Endodermal cell (in vitro differentiated cells): Measurements from ENCODE around the gene TPSB2. TPM values are rescaled to one million over a fixed set of nuclear protein-coding genes. Genes with fewer than 3 reads are reported as not detected.
A peak's percentile ranks its signal among the peaks of the same experiment; 100 is the strongest.

ENCODE experiments used
- DNase-seq: peaks from one replicate; pipeline ENCODE4 v3.0.0-alpha.2; 2017
- H3K27ac ChIP-seq: 2 replicates; pipeline ENCODE4 v1.5.1; 2013; ENCODE audit warnings: mild to moderate bottlenecking, low read depth, low read length, moderate library complexity
- H3K27me3 ChIP-seq: 2 replicates; pipeline ENCODE4 v1.6.1; 2013; ENCODE audit warnings: mild to moderate bottlenecking, low read length, moderate library complexity; ENCODE audit not compliant: insufficient read depth, control insufficient read depth, poor library complexity, severe bottlenecking
- H3K36me3 ChIP-seq: 2 replicates; pipeline ENCODE4 v1.7.0; 2013; ENCODE audit warnings: mild to moderate bottlenecking, low read length, moderate library complexity; ENCODE audit not compliant: control insufficient read depth, insufficient read depth
- H3K4me1 ChIP-seq: one replicate; pipeline ENCODE4 v1.7.0; 2013; ENCODE audit warnings: low read length; ENCODE audit not compliant: control insufficient read depth, insufficient read depth
- H3K4me3 ChIP-seq: 2 replicates; pipeline ENCODE4 v1.5.1; 2013; ENCODE audit warnings: mild to moderate bottlenecking, low read length, moderate library complexity
- H3K9ac ChIP-seq: 2 replicates; pipeline ENCODE4 v1.6.1; 2013; ENCODE audit warnings: mild to moderate bottlenecking, low read length, moderate library complexity; ENCODE audit not compliant: poor library complexity, severe bottlenecking; ENCODE audit errors: extremely low read depth
- H3K9me3 ChIP-seq: 2 replicates; pipeline ENCODE4 v1.6.1; 2013; ENCODE audit warnings: mild to moderate bottlenecking, low read length, moderate library complexity; ENCODE audit not compliant: control insufficient read depth
- H3K27ac Mint-ChIP-seq: 2 replicates; pipeline ENCODE4 v1.8.0; 2020; ENCODE audit warnings: mixed read lengths
- H3K27me3 Mint-ChIP-seq: 2 replicates; pipeline ENCODE4 v1.8.0; 2021; ENCODE audit warnings: mild to moderate bottlenecking, mixed read lengths; ENCODE audit not compliant: insufficient read depth
- H3K36me3 Mint-ChIP-seq: 2 replicates; pipeline ENCODE4 v1.8.0; 2020; ENCODE audit warnings: low read depth, mixed read lengths
- H3K4me1 Mint-ChIP-seq: 2 replicates; pipeline ENCODE4 v1.8.0; 2020; ENCODE audit warnings: mixed read lengths
- H3K4me3 Mint-ChIP-seq: 2 replicates; pipeline ENCODE4 v1.8.0; 2020; ENCODE audit warnings: mild to moderate bottlenecking, moderate library complexity, mixed read lengths
- H3K9me3 Mint-ChIP-seq: 2 replicates; pipeline ENCODE4 v1.8.0; 2020; ENCODE audit warnings: mild to moderate bottlenecking, mixed read lengths
- CTCF ChIP-seq: fragments of 200-600 bp; sonication (generic); conservative IDR thresholded peaks from 2 replicates; pipeline ENCODE4 v1.5.0; 2021; ENCODE audit warnings: antibody characterized with exemption, mild to moderate bottlenecking
- WGBS, 2 experiments: methylation state at CpG; one replicate each; pipeline versions ENCODE4 v1.1.5 to v1.1.7; 2013; ENCODE audit warnings: missing lambda C conversion rate in 2 of 2, mixed read lengths in 1 of 2; ENCODE audit not compliant: insufficient coverage in 1 of 2, insufficient read length in 1 of 2; 5-methylcytosine and 5-hydroxymethylcytosine counted together
- total RNA-seq, 2 donors: library from RNA; stranded (reverse); fragmentation: NEBNext Ultra II Directional in 1 of 2; extraction: Animal tissue kit (Norgen Biotek cat#: 25700) in 1 of 2; gene quantifications; 2 replicates in 1 of 2; 3 replicates in 1 of 2; pipeline ENCODE4 v1.2.1, GENCODE V29; 2021

TPSB2 gene
- total RNA-seq, 2 donors from 2014 or later: not detected

DNA sequence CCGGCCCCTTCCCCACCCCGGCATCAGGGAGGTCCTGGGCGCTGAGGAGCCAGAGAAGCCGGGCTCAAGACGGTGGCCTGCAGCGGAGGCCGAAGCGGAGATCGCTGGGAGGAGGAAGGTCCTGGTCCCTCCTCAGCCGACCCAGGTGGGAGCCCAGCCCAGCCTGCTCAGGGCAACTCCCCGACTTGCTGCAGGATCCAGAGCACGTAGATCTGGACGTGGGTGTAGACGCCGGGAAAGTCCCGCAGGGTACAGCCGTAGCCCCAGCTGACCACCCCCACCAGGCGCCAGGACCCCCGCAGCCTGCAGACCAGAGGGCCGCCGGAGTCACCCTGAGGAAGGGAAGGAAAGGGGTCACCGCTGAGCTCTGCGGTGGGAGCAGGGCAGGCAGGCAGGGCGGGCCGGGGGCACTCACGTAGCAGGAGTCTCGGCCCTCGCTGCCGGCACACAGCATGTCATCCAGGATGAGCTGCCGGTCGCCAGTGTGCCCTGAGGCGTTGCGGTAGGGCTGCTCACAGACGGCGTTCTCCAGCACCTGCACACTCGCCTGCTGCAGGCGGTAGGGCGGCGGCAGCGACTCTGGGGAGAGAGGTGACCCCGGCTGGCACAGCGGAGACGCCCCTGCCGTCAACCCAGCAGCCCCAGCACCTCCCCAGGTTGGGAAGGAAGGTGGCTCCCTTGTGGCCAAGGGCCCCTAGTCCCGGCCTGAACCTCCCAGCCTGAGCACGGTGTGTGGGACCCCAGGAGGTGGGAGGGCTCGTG is 31.3 kb upstream of the TPSB2 start:
- peaks cover 7% of the 10 kb centered on the region for H3K27me3 Mint-ChIP-seq
- H3K9ac ChIP-seq: no peak overlapping the region
- H3K27ac Mint-ChIP-seq: no peak overlapping the region
- no peaks in the 10 kb centered on the region for H3K4me1 Mint-ChIP-seq
- no peak for TF ChIP-seq CTCF
- no peaks in the 10 kb centered on the region for H3K36me3 ChIP-seq
- no peaks in the 10 kb centered on the region for H3K4me1 ChIP-seq
- no peaks in the 10 kb centered on the region for H3K36me3 Mint-ChIP-seq
- no peak overlapping the region for H3K27ac ChIP-seq
- H3K27me3 ChIP-seq: peaks cover 33% of the 10 kb centered on the region
- DNase-seq: peak; percentile 63
- H3K9me3 Mint-ChIP-seq: peaks cover 5% of the 10 kb centered on the region
- H3K4me3 Mint-ChIP-seq: no peak overlapping the region
- WGBS, 2 experiments: 46 to 72% methylated on average over 18 to 46 of the region's 47 CpGs
- no peaks in the 10 kb centered on the region for H3K9me3 ChIP-seq
- H3K4me3 ChIP-seq: no peak overlapping the region

GRCh38 chr16:1260101-1260680 is 30.2 kb upstream of the TPSB2 start:
- H3K27me3 ChIP-seq: peaks cover 30% of the 10 kb centered on the region
- H3K27ac ChIP-seq: no peak overlapping the region
- H3K36me3 ChIP-seq: no peaks in the 10 kb centered on the region
- H3K9me3 ChIP-seq: no peaks in the 10 kb centered on the region
- no peak for DNase-seq
- TF ChIP-seq CTCF: no peak
- no peak overlapping the region for H3K4me3 ChIP-seq
- Mint-ChIP-seq H3K27ac (no peak overlapping the region), H3K4me1 (no peaks in the 10 kb centered on the region), H3K9me3 (peaks cover 3% of the 10 kb centered on the region), H3K36me3 (no peaks in the 10 kb centered on the region), H3K4me3 (no peak overlapping the region), H3K27me3 (peaks cover 5% of the 10 kb centered on the region)
- H3K9ac ChIP-seq: no peak overlapping the region
- H3K4me1 ChIP-seq: no peaks in the 10 kb centered on the region
- 89 to 92% methylated on average over 18 to 36 of the region's 36 CpGs for WGBS, 2 experiments

DNA sequence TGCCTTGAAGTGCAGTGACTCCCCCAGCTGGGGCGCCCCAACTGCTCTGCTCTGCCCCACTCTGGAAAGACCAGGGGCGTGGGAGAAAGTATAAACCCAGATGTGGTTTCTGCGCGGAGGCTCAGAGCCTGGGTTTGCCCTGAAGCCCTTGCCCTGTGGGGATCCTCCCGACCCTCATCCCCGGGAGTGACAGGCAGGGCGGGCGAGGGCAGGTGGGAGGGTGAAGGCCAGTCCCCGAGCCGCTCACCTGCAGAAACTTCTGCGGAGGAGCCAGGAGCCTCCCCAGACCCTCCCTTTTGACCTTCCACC is 29.7 kb upstream of the TPSB2 start:
- H3K4me1 Mint-ChIP-seq: no peaks in the 10 kb centered on the region
- Histone ChIP-seq H3K9ac (no peak overlapping the region), H3K36me3 (no peaks in the 10 kb centered on the region), H3K4me3 (no peak overlapping the region), H3K4me1 (no peaks in the 10 kb centered on the region), H3K27me3 (peaks cover 30% of the 10 kb centered on the region), H3K9me3 (no peaks in the 10 kb centered on the region), H3K27ac (no peak overlapping the region)
- no peaks in the 10 kb centered on the region for H3K36me3 Mint-ChIP-seq
- no peak for DNase-seq
- peaks cover 3% of the 10 kb centered on the region for H3K9me3 Mint-ChIP-seq
- H3K27ac Mint-ChIP-seq: no peak overlapping the region
- TF ChIP-seq CTCF: no peak
- WGBS, 2 experiments: 29 to 73% methylated on average over 4 to 11 of the region's 11 CpGs
- H3K4me3 Mint-ChIP-seq: no peak overlapping the region
- H3K27me3 Mint-ChIP-seq: peaks cover 5% of the 10 kb centered on the region
